ENCODE data around the gene STARD7.

GRCh38 chr2:96184188-96184587, 24.4 kb downstream of the STARD7 start:
- TF ChIP-seq CTCF (optimal IDR thresholded peaks at IDR 0.05 in 1 of 3, IDR thresholded peaks at IDR 0.05 in 1 of 3, conservative IDR thresholded peaks at IDR 0.05 in 1 of 3; ENCODE audit: extremely low read depth in 1 of 3, insufficient read depth in 2 of 3, low read length in 3 of 3), result no peak
- no peak for TF ChIP-seq EZH2 (IDR thresholded peaks at IDR 0.05; ENCODE audit: low read length)
